ENCODE results near the gene FANCC.
"Not testable (repeated sequence)": the region's sequence is repeated elsewhere in the genome, so short reads cannot be mapped to it uniquely, and the experiment has no call there.

The FANCC gene

DNA sequence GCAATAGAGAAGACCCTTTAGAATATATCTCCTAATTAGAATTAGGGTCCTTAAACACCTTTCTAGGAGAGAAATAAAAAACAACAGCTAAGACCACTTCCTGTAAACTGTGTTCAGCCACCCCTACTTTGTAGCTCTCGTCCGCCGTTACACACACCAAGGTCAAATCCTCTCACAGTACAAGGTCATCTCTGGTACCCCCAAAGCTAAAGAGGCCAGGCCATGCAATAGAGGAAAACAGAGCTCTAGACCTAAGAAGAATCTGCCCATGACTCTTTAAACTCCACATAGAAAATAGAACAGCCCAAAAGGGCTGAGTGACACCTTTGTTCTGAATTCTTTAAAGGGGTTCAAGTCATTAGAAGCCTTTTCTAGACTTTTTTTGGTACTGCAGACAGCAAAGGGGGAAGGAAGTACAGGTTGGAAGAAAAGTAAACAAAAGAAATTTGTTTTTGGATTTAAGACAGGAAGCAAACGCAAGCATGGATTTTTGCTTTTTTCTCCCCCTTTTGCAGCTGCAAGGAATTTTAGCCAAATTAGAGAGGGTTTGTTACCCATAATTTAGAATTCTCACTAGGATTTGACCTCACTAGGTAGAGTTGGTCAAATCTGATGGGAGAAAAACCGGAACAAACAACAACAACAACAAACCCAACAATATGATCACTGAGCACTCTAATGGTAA lies 13.4 kb upstream of the FANCC start:
- DNase-seq (ENCODE audit: low spot score), result no peak

DNA sequence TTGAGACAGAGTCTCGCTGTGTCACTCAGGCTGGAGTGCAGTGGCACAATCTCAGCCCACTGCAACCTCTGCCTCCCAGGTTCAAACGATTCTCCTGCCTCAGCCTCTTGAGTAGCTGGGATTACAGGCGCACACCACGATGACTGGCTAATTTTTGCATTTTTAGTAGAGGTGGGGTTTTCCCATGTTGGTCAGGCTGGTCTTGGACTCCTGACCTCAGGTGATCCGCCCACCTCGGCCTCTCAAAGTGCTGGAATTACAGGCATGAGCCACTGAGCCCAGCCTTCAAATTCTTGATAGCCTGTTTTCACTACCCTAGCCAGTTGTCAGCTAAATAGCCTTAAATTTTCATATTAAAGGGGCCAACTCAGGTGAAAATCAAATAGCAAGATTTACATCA lies 11.6 kb upstream of the FANCC start:
- DNase-seq (ENCODE audit: low spot score), result not testable (repeated sequence)

DNA sequence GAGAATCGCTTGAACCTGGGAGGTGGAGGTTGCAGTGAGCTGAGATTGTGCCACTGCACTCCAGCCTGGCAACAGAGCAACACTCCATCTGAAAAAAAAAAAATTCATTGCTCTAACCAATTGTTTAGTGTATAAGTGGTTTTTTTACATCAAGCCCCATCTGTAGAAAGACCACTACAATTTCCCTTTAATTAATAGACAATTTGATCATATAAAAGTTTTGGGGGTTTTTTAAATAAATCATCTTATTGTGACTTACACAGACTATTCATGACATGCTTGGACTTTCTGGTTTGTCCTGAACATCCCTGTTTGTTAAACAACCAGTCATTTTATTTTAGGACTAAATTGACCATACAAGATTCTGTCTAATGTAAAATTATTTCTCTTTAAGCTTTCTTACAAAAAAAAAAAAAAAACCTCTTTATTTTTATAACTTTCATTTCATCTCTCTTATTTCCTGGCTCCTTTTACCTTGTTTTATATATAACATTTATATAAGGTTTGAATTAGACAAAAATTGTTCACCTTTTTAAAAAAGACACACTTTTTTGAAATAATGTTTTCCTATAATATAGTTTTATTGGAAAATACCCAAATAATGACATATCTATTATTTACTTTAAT lies 9.8 kb upstream of the FANCC start:
- DNase-seq (ENCODE audit: low spot score), result no peak

DNA sequence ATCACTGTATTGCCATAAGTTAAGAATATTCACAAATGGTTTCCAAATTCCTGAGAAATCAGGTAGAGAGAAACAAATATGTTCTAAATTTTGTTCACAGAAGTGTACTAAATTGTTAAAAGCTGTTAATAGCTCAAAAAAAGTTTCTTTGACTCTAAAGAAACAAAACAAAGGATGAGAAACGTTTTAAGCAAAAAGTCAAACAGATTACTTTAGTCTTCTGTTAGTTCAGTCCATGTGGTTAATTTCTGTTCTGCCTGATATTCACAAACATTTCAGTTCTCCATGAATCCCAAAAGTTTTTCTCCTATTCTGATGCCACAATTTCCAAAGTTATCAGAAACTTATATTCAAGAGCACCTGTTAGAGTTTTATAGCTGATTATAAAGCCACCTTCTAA lies 7.7 kb upstream of the FANCC start:
- no peak for DNase-seq (ENCODE audit: low spot score)

DNA sequence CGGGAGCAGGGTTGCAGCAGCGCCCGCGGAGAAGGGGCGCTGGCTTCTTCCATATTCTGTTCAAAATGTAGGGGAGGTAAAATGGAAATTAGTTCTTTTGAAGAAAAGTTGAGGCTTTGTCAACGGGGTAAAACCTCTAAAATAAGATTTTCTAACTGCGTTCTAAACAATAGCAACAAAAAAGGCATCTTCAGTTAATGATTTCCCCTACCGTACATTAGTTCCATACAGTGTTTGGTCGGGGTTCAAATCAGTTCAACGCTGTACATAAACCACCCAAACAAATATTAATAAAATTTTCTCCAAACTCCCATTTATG lies 343 bp upstream of the FANCC start:
- DNase-seq (ENCODE audit: low spot score), result no peak

DNA sequence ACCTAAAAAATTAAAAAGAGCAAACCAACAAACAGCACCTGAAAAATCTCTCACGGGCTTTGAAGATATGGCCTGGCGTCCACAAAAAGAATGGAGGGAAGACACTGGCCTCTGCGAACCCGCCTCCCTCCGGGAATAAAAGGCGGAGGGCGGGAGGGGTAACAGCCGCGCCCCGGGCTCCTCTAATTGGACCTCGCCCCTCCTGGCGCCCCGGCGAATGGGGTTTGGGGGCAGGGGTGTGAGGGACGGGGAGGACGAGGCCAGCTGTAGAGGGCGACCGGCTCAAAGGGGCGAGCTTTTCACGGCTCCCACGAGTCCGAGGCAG lies 753 bp downstream of the FANCC start:
- no peak for DNase-seq (ENCODE audit: low spot score)

DNA sequence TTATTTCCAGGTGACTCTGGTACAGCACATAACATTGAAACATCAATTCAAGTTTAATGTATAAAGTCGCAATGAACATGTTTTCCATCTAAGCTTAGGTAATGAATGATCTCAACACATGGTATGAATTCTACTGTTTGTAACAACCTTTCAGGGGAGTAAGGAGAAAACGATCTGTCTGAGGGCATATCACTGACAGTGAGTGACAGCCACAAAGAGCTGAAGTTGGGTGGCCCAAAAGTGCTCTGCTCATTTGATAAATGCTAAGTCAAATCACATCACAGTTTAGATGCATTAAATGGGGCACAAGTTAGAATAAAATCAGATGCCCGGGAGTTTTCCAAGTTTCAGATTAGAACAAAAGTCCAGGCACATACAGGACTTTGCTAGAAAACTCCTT lies 1.2 kb downstream of the FANCC start:
- DNase-seq (ENCODE audit: low spot score), result no peak

DNA sequence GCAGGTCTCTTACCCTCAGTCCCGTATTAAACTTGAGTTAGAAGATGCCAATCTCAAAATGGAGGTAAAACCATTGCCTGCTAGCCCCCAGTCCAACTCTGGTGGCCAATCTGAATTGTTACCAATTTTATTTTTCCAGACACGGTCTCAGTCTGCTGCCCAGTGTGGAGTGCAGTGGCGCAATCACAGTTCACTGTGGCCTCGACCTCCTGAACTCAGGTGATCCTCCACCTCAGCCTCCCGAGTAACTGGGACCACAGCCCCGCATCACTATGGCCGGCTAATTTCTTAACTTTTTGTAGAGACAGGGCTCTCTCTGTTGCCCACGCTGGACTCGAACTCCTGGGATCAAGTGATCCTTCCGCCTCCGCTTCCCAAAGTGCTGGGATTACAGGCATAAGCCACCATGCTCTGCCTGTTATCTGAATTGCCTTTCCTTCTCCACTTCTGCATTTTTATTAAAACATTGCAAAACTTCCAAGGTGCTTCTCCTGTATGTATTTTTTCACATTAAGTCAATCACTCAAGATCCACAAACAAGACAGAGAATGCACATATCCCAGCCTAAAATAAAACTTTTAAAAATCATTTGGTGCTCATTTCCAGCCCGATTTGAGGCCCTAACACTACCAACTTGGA lies 2.3 kb downstream of the FANCC start:
- no peak for DNase-seq (ENCODE audit: low spot score)

DNA sequence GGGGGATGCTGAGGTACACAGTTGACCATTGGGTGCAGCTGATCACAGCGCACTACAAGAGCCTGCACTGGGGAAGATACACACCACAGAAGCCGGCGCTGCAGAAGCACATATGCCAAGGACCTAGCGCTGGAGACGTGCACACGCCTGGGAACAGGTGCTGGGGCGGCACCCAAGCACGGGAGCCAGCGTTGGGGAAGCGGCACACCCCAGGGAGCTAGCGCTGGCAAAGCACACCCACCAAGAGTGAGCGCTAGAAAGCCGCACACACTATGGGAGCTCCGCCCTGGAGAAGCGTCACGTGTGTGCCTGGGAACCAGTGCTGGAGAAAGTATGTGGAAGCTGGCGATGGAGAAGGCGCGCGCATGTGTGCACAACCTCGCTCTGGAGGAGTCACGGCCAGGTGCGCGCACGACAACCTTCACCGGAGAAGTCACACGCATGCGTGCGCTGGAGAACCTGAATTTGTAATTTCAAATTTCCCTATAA lies 4.5 kb downstream of the FANCC start:
- peak; percentile 65 for DNase-seq (ENCODE audit: low spot score)

DNA sequence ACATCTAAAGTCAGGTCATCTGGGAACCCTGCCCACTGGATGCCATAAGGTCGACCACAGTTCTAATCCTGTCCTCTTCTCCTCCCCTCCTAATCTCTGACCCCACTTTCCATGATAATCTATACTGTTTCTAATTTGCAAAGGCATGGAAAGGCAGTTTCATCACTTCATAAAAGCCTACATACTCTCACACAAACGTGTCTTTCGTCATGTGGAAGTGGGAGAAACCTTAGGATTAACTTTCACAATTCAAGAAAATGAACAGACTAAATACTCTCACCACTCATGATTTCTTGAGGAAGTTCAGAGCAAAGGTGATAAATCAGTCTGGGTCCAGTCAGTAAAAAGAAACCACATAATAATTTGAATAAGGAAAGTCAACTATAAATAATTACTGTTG lies 5.5 kb downstream of the FANCC start:
- no peak for DNase-seq (ENCODE audit: low spot score)

DNA sequence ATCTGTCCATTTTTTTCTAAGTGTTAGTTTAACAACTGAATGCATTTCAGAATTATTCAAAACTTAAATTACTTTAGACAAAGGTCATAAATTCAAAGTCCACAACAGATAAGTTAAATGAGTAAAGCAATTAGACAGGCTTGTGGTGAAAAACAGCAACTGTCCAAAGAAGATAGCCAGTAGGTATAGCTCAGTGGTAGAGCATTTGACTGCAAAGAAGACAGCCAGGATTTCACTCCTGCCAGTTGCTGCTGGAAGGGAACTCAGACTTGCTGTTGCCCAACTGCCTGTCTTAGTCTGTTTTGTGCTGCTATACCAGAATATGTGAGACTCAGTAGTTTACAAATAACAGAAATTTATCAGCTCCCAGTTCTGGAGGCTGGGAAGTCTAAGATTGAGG lies 10.0 kb downstream of the FANCC start:
- DNase-seq (ENCODE audit: low spot score), result no peak

DNA sequence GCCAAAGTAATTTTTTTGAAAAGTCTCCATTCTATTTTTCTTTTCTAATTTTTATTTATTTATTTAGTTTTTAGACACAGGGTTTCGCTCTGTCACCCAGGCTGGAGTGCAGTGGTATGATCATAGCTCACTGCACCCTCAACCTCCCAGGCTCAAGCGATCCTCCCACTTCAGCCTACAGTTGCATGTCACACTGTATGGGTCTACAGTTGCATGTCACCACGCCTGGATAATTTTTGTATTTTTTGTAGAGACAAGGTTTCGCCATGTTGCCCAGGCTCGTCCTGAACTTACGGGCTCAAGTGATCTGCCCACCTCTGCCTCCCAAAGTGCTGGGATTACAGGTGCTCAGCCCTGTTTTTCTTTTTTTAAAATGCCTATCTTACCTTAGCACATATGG lies 10.7 kb downstream of the FANCC start:
- no peak for DNase-seq (ENCODE audit: low spot score)

DNA sequence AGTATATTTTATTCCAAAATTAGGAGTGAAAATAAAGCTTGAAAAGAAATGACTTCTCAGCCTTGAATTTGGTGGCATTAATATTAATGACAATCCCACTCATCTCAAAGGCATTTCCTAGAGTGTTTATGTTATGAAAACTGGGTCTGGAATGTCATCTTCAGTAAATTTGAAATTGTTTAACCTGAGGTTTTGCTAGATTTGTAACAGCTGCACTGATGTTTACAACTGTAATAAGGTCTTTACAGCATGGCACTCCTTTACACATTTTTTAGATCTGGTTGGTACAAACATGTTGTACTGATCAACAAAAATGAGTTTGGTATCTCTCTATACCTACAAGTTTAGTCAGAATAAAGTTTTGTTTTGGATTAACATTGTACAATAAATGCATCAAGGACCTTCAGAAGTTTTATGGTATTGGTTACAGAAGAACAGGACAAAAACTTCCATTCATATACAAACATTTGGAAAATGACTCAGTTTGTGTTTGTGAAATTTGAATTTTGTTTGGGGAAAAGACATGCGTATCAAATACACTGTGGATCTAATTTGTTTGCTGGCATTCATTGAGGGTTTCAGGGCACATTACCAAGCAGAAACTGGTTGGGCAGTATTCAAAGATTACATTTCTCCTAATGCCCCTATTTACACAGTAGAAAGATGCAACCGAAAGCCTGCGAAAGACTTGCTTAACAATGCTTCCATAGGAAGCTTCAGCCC lies 11.6 kb downstream of the FANCC start:
- DNase-seq (ENCODE audit: low spot score), result no peak

DNA sequence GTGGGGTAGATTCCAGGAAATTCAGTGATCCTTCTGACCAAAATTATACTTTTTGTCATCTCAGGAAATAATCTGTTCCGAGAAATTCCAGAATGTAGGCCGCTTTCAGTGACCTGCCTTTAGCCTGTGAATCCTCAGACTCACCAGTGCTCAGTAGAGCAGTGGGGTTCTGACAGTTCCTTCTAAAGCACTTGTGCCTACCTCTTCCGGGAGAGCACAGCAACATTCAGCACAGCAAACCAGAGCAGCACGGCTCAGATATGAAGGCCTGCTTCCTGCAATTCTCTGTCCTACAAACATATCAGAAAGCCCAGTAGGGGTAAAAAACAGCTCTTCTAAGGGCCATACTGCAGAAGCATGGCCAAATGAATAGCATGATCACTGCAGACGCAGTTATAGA lies 15.0 kb downstream of the FANCC start:
- DNase-seq (ENCODE audit: low spot score), result no peak

DNA sequence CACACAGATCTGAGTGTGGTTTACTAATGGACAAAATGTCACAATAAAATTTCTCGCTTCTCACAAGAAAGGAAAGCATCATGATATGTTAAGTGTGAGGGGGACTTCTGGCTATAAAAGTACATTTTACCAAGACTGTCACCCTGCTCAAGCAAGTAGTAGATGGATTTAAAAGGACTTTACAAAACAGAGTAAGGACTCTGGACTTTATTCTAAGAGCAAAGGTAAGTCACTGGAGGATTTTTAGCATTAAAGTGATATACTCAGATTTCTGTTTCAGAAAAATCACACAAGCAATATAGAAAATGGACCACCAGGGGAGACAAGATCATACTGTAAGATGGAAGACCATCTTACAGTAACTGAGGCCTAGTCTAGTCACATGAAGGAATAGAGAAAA lies 19.7 kb downstream of the FANCC start:
- no peak for DNase-seq (ENCODE audit: low spot score)

DNA sequence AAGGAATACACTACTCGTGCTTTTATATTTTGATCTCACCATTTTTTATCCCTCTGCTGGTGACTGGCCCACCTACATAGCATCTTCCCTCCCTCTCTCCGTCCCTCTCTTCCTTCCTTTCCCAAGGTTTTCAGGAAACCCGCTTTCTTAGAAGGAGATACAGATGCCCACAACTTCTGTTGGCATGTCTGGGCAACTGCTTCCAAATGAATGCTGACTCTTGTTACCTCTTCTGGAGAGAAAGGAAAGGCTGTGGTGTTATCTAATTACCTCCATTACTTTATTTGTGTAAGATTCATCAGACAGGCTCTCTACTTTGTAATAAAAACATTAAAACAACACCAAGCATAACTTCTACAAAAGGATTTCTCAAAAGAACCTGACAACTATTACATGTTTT lies 20.2 kb downstream of the FANCC start:
- no peak for DNase-seq (ENCODE audit: low spot score)

DNA sequence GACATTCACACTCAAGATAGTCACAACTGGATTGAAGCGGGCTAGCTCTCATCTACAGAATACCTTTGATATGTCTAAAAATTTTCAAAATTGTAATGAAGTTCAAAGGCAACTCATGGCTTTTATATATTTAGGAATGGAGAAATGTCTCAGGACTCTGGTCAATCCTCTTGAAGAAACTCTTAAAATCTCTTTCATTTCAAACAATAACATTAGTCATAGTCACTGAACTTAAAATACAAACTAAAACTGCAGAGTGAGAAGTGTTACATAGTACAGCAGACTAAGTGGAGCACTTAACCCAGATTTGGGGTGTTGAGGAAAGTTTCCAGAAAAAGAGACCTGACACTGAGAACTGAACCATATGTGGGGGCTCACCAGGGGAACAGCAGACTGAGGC lies 20.7 kb downstream of the FANCC start:
- DNase-seq (ENCODE audit: low spot score), result no peak

DNA sequence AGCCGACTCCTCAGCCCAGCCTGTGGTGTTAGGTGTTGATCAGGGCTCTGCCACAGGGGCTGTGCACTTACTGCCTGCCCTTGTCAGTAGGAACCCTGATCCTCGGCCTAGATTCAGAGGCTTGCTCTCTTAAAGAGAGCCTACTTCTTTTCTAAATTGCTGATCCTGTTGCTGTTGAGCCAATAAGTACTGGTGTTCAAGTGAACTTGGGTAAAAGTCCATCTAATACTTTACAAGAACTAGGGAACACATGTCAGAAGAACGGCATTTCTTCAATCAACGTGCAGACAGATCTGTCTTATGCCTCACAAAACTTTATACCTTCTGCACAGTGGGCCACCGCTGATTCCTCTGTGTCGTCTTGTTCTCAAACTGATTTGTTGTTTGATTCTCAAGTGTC lies 24.2 kb downstream of the FANCC start:
- DNase-seq (ENCODE audit: low spot score), result not testable (repeated sequence)

DNA sequence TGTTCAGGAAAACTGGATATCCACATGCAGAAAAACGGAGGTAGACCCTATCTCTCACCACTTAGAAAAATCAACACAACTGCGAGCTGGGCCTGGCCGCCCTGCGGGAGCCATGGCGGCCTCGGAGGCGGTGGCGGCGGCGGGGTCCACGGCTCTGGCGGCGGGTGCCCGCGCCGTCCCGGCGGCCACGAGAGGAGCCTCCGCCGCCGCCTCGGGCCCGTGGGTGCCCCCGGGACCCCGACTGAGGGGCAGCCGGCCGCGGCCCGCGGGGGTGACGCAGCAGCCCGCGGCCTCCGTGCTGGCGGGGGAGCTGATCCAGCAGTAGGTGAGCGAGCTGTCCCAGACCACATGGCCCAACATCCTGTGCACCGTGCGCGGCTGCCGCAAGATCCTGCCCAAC lies 25.3 kb downstream of the FANCC start:
- DNase-seq (ENCODE audit: low spot score), result no peak

DNA sequence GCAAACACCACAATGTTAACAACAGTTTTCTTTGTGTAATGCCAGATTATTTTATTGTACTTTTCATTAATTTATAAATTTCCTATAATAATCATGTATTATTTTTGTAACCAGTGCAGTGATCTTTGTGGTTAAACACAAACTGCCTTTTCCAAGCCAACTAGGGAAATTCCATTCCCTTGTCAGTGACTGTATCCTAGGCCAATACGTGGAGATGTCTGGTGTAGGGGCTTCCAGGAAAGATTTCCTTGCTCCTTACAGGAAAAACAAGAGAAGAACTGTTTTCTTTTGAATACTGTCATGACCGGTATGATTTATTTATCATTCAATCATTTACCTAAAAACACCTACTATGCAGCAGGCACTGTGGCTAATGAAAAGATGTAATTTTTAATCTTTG lies 31.4 kb downstream of the FANCC start:
- DNase-seq (ENCODE audit: low spot score), result no peak

DNA sequence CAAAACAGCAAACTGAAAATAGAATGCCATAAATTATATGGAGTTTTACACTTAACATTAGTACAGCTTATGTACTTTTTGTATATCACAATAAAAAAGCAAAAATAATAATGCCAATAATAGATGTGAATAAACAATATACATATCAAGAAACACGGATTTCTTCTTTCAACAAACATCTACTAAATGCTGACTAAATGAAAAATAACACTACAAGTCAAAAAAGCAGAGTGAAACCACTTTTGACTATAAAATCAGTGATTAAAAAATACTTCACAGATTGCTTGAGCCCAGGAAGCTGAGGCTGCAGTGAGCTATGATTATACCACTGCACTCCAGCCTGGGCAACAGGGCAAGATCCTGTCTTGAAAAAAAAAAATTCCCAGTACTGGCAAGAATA lies 32.2 kb downstream of the FANCC start:
- no peak for DNase-seq (ENCODE audit: low spot score)

DNA sequence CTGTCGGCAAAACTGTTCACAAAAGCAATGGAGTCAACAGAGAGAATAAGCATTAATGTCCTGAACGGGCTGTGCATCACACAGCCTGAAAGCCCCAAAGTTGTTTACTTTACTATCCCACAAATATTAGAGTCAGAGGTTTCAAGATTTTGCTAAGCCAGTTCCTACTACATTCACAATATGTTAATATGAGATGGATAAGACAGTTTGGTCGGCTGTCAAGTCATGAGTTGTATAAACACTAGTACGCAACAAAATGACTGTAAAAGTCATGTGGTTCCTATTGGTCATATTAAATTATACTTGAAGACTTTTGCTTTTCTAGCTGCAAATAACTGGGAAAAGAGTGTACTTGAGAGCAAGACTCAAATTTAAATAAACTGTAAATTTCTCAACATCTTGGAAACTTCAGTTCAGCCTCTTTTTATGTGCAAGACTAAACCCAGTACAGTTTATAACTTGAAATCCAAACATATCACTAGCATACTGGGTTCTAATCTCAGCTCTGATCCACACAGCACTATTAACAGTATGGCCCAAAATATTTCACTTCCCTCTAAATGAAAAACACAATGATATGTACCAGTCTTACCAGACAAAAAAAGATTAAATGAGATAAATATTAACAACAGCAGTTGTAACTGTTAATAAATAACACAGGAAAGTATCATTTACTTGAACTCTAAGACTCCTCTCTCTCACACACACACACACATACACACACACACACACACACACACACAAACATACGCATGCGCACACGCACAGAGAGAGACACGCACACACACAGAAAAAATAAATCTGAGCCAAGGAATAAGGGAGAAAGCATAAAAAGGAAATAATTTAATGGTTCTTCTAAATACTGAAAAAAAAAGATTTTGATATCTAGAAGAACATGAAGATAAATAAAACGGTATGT lies 33.1 kb downstream of the FANCC start:
- DNase-seq (ENCODE audit: low spot score), result no peak

Measured in putamen (tissue), 1 donor.